ENCODE results near the gene ATP11A.

- TF ChIP-seq PRDM10 (IDR thresholded peaks at IDR 0.05; ENCODE audit: partially characterized antibody) (no peak), MTA3 (IDR thresholded peaks at IDR 0.05; ENCODE audit: borderline replicate concordance) (no peak), MECOM (CRISPR knock-in tag; IDR thresholded peaks at IDR 0.05) (no peak), CBFB (CRISPR knock-in tag; IDR thresholded peaks at IDR 0.05) (no peak), POLR2A (conservative IDR thresholded peaks at IDR 0.05) (no peak), CREB1 (IDR thresholded peaks at IDR 0.05) (no peak), CREB1 (CRISPR knock-in tag; IDR thresholded peaks at IDR 0.05) (no peak), USF2 (CRISPR knock-in tag; IDR thresholded peaks at IDR 0.05) (no peak), CTCF (IDR thresholded peaks at IDR 0.05 in 2 of 3, conservative IDR thresholded peaks at IDR 0.05 in 1 of 3; ENCODE audit: insufficient read depth in 2 of 3, low read depth in 1 of 3, low read length in 3 of 3) (no peak)
These were observed 22.8 kb downstream of the ATP11A start for GRCh38 chr13:112712451-112713207.
